Lower lobe of right lung (tissue), 2 donors: Measurements from ENCODE around the gene FRMPD4. TPM values are rescaled to one million over a fixed set of nuclear protein-coding genes. Genes with fewer than 3 reads are reported as not detected.

Experiments
- ATAC-seq, 2 donors: fragments of 200-7000 bp; cut with Tn5 transposase; one replicate each; pipeline ENCODE4 v1.9.1; 2020 to 2022; ENCODE audit warnings: mild to moderate bottlenecking in 2 of 2, moderate library complexity in 2 of 2
- DNase-seq: peaks from one replicate; pipeline ENCODE4 v3.0.0-alpha.2; 2020
- H3K27ac ChIP-seq: fragments of 200-600 bp; one replicate; pipeline ENCODE4 v1.8.0; 2022
- H3K27me3 ChIP-seq: fragments of 200-600 bp; one replicate; pipeline ENCODE4 v1.8.0; 2022; ENCODE audit warnings: low read depth
- H3K36me3 ChIP-seq: fragments of 200-600 bp; one replicate; pipeline ENCODE4 v1.8.0; 2022; ENCODE audit warnings: mild to moderate bottlenecking
- H3K4me1 ChIP-seq: fragments of 200-600 bp; one replicate; pipeline ENCODE4 v1.8.0; 2022
- H3K4me3 ChIP-seq: fragments of 200-600 bp; one replicate; pipeline ENCODE4 v1.8.0; 2022; ENCODE audit warnings: mild to moderate bottlenecking
- H3K9me3 ChIP-seq: fragments of 200-600 bp; one replicate; pipeline ENCODE4 v1.8.0; 2022
- CTCF ChIP-seq: fragments of 200-600 bp; IDR thresholded peaks from one replicate; pipeline ENCODE4 v1.8.0; 2022; ENCODE audit warnings: antibody characterized with exemption, mild to moderate bottlenecking
- intact Hi-C: fragments of 100-400 bp; cut with DNase I; formaldehyde crosslinking; loops from one replicate; pipeline ENCODE4 v1.11.0; 2022
- total RNA-seq: library from RNA; stranded (reverse); fragmentation: NEBNext Ultra II Directional; extraction: Animal tissue kit (Norgen Biotek cat#: 25700); gene quantifications from one replicate; pipeline ENCODE4 v1.2.1, GENCODE V29; 2021
- donor health status: DM: no; HTN: yes; CAD: no; lungs with severe emphysema.

FRMPD4 gene
- total RNA-seq, 1 donor from 2014 or later, result 0.15 TPM

GRCh38 chrX:12210196-12210815, 72.0 kb downstream of the FRMPD4 start:
- Histone ChIP-seq H3K4me3 (no peak overlapping the region), H3K27me3 (no peaks in the 10 kb centered on the region), H3K36me3 (no peaks in the 10 kb centered on the region), H3K27ac (no peak overlapping the region), H3K4me1 (no peaks in the 10 kb centered on the region), H3K9me3 (no peaks in the 10 kb centered on the region)
- intact Hi-C loops, result no loop called here
- no peak for ATAC-seq
- no peak for TF ChIP-seq CTCF
- DNase-seq, result no peak

- Histone ChIP-seq H3K36me3 (no peaks in the 10 kb centered on the region), H3K9me3 (no peaks in the 10 kb centered on the region), H3K4me3 (no peak overlapping the region), H3K27me3 (no peaks in the 10 kb centered on the region), H3K27ac (no peak overlapping the region), H3K4me1 (no peaks in the 10 kb centered on the region)
- intact Hi-C loops, result no loop called here
- no peak for TF ChIP-seq CTCF
- ATAC-seq (no peak), DNase-seq (no peak)
Observed at GRCh38 chrX:12210971-12211370, 72.7 kb downstream of the FRMPD4 start.

- Histone ChIP-seq H3K4me3 (no peak overlapping the region), H3K9me3 (no peaks in the 10 kb centered on the region), H3K27me3 (no peaks in the 10 kb centered on the region), H3K27ac (no peak overlapping the region), H3K4me1 (no peaks in the 10 kb centered on the region), H3K36me3 (no peaks in the 10 kb centered on the region)
- TF ChIP-seq CTCF, result no peak
- intact Hi-C loops, result no loop called here
- no peak for DNase-seq
- no peak for ATAC-seq
Observed at GRCh38 chrX:12223650-12224049, 85.4 kb downstream of the FRMPD4 start.

GRCh38 chrX:12225107-12225506, 86.8 kb downstream of the FRMPD4 start:
- ATAC-seq, result no peak
- Histone ChIP-seq H3K9me3 (no peaks in the 10 kb centered on the region), H3K27me3 (no peaks in the 10 kb centered on the region), H3K36me3 (no peaks in the 10 kb centered on the region), H3K4me3 (no peak overlapping the region), H3K4me1 (no peaks in the 10 kb centered on the region), H3K27ac (no peak overlapping the region)
- DNase-seq, result no peak
- intact Hi-C loops, result no loop called here
- no peak for TF ChIP-seq CTCF

GRCh38 chrX:12227412-12228041, 89.3 kb downstream of the FRMPD4 start:
- ATAC-seq (no peak), DNase-seq (no peak)
- intact Hi-C loops, result no loop called here
- H3K9me3 ChIP-seq, result no peaks in the 10 kb centered on the region
- no peaks in the 10 kb centered on the region for H3K36me3 ChIP-seq
- H3K4me1 ChIP-seq, result no peaks in the 10 kb centered on the region
- H3K4me3 ChIP-seq, result no peak overlapping the region
- H3K27me3 ChIP-seq, result no peaks in the 10 kb centered on the region
- TF ChIP-seq CTCF, result no peak
- no peak overlapping the region for H3K27ac ChIP-seq
